GM12801 (cell line): ENCODE results near the gene DOP1A.

ENCODE experiments used
- CTCF ChIP-seq: IDR thresholded peaks from one replicate; pipeline ENCODE4 v1.5.1; 2011; ENCODE audit warnings: control low read depth; ENCODE audit not compliant: insufficient read length; ENCODE audit errors: extremely low read depth

Gene DOP1A

GRCh38 chr6:83153883-83154521 is 86.5 kb downstream of the DOP1A start:
- TF ChIP-seq CTCF: no peak

- no peak for TF ChIP-seq CTCF
These were observed 88.3 kb downstream of the DOP1A start for GRCh38 chr6:83155794-83156193.

- TF ChIP-seq CTCF: no peak
These were observed 92.7 kb downstream of the DOP1A start for GRCh38 chr6:83160167-83160566.

GRCh38 chr6:83167726-83168278 is 100.3 kb downstream of the DOP1A start:
- TF ChIP-seq CTCF: no peak

GRCh38 chr6:83168556-83168955 is 101.1 kb downstream of the DOP1A start:
- TF ChIP-seq CTCF: no peak

- no peak for TF ChIP-seq CTCF
These were observed 101.6 kb downstream of the DOP1A start for GRCh38 chr6:83169106-83169505.

GRCh38 chr6:83169511-83169910 is 102.0 kb downstream of the DOP1A start:
- no peak for TF ChIP-seq CTCF
